ENCODE results near the gene ZEB2. TPM values are rescaled to one million over a fixed set of nuclear protein-coding genes. Genes with fewer than 3 reads are reported as not detected.

The ZEB2 gene
- total and polyA plus RNA-seq, 10 of the 15 experiments (the other 5 are each of a cell fraction or from before 2014, with no cell fraction given): 0.14 to 3.2 (median 0.84) TPM

- TF ChIP-seq E4F1 (IDR thresholded peaks at IDR 0.05; ENCODE audit: borderline replicate concordance, partially characterized antibody) (no peak), CHD2 (IDR thresholded peaks at IDR 0.05; ENCODE audit: borderline replicate concordance, low read depth, low read length) (no peak), RFX5 (IDR thresholded peaks at IDR 0.05; ENCODE audit: low read depth, low read length) (no peak), STAT1 (conservative IDR thresholded peaks at IDR 0.05) (no peak), SIX5 (IDR thresholded peaks at IDR 0.05; ENCODE audit: low read depth, low read length, severe bottlenecking) (no peak), EED (IDR thresholded peaks at IDR 0.05; ENCODE audit: low read depth) (no peak)
- TF ChIP-seq, protein P1, sequence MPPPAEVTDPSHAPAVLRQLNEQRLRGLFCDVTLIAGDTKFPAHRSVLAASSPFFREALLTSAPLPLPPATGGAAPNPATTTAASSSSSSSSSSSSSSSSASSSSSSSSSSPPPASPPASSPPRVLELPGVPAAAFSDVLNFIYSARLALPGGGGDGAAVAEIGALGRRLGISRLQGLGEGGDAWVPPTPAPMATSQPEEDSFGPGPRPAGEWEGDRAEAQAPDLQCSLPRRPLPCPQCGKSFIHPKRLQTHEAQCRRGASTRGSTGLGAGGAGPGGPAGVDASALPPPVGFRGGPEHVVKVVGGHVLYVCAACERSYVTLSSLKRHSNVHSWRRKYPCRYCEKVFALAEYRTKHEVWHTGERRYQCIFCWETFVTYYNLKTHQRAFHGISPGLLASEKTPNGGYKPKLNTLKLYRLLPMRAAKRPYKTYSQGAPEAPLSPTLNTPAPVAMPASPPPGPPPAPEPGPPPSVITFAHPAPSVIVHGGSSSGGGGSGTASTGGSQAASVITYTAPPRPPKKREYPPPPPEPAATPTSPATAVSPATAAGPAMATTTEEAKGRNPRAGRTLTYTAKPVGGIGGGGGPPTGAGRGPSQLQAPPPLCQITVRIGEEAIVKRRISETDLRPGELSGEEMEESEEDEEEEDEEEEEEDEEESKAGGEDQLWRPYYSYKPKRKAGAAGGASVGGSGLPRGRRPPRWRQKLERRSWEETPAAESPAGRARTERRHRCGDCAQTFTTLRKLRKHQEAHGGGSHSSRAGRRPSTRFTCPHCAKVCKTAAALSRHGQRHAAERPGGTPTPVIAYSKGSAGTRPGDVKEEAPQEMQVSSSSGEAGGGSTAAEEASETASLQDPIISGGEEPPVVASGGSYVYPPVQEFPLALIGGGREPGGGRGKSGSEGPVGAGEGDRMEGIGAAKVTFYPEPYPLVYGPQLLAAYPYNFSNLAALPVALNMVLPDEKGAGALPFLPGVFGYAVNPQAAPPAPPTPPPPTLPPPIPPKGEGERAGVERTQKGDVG (CRISPR knock-in tag; IDR thresholded peaks at IDR 0.05): no peak
These were observed 134.5 kb downstream of the ZEB2 start (continued) for GRCh38 chr2:144385381-144385780.

Data from GM12878 (cell line).